Choroid plexus epithelial cell (primary cell): Measurements from ENCODE around the gene PNMA8A.

Experiments
- DNase-seq: peaks from one replicate; pipeline ENCODE4 v3.0.0-alpha.2; 2010; ENCODE audit warnings: low read depth
- H3K4me3 ChIP-seq: 2 replicates; pipeline ENCODE4 v1.5.1; 2011; ENCODE audit warnings: low read depth, mild to moderate bottlenecking, control low read depth, low read length, moderate library complexity
- CTCF ChIP-seq: conservative IDR thresholded peaks from 2 replicates; pipeline ENCODE4 v1.5.1; 2011; ENCODE audit warnings: low read depth, mild to moderate bottlenecking, control low read depth, inconsistent platforms, low read length, moderate library complexity

The PNMA8A gene

GRCh38 chr19:46466536-46467196, 4.7 kb downstream of the PNMA8A start:
- no peak overlapping the region for H3K4me3 ChIP-seq

GRCh38 chr19:46463516-46463915, 7.8 kb downstream of the PNMA8A start:
- no peak overlapping the region for H3K4me3 ChIP-seq
- DNase-seq: no peak
- TF ChIP-seq CTCF: no peak

More at GRCh38 chr19:46466536-46467196, 4.7 kb downstream of the PNMA8A start:
- DNase-seq: peak; percentile 92
- no peak for TF ChIP-seq CTCF

DNA sequence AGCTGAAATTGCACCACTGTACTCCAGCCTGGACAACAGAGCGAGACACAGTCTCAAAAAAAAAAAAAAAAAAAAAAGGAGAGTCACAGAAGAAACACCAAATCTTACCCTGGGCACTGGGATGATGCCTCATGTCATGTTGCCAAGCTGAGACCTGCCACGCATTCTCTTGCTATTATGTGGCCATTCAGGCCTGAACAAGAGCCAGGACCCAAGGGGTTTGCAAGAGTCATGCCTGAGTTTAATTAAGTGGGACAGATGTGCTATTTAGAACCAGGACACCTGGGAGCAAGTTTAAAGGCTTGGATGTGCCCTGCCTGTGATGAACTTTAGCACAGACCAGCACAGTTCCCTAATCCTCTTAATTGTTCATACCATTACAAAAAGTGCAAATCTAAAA, 9.8 kb downstream of the PNMA8A start:
- H3K4me3 ChIP-seq: no peak overlapping the region
- TF ChIP-seq CTCF: no peak
- no peak for DNase-seq

- TF ChIP-seq CTCF: no peak
- no peak overlapping the region for H3K4me3 ChIP-seq
- DNase-seq: no peak
Measured at GRCh38 chr19:46460981-46461380, 10.4 kb downstream of the PNMA8A start.

- no peak for DNase-seq
- no peak for TF ChIP-seq CTCF
- H3K4me3 ChIP-seq: no peak overlapping the region
Measured at GRCh38 chr19:46460055-46460454, 11.3 kb downstream of the PNMA8A start.

DNA sequence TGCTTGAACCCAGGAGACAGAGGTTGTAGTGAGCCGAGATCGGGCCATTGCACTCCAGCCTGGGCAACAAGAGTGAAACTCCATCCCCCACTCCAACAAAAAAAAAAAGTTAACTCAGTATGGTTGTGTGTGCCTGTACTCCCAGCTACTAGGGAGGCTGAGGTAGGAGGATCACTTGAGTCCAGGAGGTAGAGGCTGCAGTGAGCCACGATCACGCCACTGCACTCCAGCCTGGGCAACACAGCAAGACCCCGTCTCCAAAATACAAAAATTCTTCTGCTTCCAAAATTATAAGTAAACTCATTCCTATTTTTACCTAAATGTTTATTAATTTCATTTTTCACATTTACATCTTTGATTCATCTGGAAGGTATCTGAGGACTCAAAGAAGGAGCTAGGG, 14.4 kb downstream of the PNMA8A start:
- H3K4me3 ChIP-seq: no peak overlapping the region
- no peak for TF ChIP-seq CTCF
- DNase-seq: no peak

DNA sequence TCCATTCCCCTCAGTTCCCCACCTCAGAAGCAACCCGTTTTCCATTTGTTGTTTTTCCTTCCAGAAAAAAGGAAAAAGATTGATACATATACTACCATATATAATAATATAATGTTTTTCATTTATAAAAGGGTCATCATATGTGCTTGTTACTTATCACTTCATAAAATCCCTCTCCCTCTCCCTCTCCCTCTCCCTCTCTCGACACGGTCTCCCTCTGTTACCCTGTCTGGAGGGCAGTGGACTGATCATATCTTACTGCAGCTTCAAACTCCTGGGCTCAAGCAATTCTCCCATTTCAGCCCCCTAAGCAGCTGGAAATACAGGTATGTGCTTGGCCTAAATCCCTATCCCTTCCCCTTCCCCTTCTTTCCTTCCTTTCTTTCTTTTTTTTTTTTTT, 17.1 kb downstream of the PNMA8A start:
- no peak for TF ChIP-seq CTCF
- no peak for DNase-seq
- H3K4me3 ChIP-seq: no peak overlapping the region
